NCI-H82 treated with DMSO at 0.1 percent for 48 hours (cell line): ENCODE measurements around the gene LRRC63.

Source experiments
- DNase-seq: peaks from one replicate; lab custom pipeline; 2025; ENCODE audit not compliant: unreplicated experiment; lab: John Stamatoyannopoulos, UW

LRRC63 gene

DNA sequence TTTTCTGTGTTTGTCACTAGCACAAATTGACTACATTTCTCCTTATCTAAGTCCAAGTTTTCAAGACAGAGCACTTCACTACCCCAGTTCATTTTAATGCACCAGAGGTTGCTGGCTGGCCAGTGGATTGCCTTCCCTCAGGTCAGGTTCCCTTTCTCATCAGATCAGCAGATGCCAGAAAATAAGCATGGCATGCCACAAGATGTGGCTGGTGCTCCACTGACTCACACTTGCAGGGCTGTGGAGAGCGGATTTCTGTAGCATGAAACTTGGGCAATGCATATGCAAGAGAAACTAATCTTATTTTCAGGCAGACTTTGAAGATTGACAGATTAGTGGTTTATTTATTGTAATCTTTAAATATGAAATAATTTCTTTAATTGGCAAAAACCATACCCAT lies 95.8 kb downstream of the LRRC63 start:
- no peak for DNase-seq

DNA sequence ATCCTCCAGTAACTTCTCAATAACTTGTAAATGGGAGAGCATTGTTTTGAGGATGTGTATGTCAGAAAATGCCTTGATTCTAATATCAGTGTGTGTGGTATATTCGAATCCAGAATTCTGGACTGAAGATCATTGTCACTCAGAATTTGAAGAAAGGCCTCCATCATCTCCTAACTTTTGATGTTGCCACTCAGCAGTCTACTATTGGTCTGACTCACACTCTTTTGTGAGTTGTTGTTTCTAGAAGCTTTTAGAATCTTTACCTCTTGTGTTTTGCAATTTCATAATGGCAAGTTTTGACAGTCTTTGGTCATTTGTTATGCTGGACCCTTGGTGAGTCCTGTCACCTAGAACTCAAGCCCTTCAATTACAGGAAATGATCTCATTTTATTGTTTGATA lies 98.3 kb downstream of the LRRC63 start:
- no peak for DNase-seq

DNA sequence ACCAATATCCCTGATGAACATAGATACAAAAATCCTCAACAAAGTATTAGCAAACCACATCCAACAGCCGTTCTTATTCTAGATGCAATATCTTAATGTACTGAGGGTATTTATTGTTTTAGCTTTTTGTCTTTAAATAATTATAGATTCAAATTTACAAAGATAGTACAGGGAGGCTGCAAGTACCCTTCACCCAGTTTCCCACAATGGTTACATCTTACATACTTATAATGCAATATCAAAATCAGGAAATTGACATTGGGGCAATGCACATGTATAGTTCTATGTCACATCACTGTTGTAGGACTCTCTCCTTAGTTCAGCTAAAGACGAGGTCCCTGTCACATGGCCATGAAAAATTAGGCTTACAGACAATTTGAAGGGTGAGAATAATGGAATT lies 99.5 kb downstream of the LRRC63 start:
- no peak for DNase-seq

DNA sequence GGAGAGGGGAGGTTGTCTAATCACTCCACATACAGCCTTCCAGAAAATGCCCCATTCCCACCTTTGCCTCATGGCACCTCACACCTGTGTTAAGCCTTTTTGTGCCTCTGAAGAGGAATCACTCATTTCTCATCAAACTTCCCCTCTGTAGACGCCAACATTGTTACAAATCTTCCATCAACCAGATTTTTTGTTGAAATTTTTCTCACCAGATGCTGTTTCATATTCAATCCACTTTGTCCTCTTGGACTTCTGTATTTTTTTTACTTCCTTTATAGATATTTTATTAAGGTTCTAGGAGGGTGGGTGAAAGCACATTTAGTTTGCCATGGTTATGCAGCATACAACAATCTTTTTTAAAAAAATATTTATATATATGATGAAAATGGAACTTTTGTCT lies 101.3 kb downstream of the LRRC63 start:
- DNase-seq = no peak

DNA sequence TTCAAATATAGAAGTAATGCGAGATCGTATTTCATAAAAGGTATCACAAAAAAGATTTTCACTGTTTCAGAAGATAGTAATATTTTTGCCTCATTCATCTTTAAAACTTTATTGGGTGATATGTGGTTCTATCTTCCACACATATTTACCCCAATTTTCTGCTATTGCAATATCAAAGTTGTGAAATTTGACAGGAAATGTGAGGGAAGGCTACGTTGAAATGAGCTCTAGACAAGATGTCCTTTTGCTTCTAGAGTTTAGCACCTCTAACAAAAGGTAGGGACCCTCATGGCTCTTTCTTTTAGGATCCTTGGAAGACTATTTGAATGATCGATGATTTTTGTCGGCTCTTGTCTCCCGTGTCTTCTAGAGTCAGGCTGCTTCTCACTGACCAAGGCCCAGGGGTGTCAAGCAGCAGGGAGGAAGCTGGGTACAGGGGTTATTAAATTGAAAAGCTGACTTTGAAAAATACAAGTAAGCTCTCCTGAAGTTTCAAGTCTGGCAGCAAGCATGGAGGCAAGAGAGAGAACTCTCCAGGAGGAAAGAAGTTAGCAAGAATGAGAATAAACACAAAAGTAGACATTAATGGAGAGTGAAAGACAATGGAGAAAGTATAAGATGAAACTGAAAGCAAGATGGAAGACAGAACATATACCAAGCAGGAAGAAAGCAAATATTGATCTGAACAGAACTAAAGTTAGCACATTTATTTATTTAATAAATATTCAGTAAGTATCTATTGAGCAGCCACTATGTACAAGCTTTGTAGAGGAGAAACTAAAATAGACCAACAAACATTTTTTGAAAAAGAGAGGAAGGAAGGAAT lies 101.9 kb downstream of the LRRC63 start:
- no peak for DNase-seq

DNA sequence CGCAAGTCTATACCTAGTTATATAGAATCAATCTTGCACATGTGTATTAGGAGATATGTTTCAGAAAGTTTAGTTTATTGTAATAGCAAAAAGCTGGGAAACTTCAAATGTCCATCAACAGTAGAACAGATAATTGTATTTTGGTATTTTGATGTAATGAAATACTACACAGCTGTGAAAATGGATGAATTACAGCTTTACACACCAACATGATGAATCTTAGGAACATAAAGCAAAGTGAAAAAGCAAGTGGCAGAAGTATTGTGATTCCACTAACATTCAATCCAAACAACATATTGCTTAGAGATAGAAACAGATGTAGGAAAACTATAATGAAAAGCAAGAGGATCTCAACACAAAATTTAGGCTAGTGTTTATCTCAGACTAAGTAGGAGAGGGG lies 102.9 kb downstream of the LRRC63 start:
- no peak for DNase-seq

DNA sequence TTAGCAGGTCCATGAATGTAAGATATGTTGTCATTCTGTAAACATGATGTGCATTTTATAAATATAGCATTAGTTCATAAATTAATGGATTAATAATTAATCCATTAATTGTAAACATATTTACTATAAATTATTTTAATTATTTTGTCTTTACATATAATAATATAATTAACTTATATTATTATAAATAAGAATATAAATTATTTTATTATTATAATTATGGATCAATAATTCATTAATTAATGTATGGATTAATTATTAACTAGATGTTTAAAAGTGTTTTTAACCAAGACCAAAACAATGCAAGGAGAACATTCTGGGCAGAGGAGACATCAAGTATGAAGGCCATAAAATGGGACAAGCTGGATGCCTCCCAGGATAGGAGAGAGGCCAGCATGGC lies 103.3 kb downstream of the LRRC63 start:
- DNase-seq = no peak

DNA sequence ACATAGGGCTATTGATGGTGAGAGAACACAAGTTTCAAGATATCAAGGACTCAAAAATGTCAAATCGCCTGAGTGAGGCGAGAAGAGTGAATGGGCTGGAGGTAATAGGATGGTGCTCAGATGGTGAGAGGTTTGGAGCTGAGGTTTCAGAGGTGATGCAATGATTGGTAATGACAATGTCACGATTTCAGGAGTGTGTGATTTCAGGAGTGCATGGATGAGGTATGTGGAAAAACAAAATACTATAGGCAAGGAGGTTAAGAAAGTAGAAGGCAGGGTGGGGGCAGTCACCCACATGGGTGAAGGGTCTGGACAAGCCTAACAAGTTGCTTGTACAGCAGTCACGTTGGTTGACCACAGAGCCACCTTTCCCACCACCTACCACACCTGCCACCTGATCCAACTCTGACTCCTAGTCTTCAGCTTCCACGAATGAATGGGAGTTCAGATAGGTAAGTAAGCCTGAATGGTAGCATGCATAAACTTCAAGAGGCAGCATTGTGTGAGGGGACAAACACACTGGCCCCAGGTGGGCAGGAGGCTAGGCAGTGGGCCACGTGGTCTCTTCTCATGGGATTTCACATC lies 103.9 kb downstream of the LRRC63 start:
- no peak for DNase-seq

DNA sequence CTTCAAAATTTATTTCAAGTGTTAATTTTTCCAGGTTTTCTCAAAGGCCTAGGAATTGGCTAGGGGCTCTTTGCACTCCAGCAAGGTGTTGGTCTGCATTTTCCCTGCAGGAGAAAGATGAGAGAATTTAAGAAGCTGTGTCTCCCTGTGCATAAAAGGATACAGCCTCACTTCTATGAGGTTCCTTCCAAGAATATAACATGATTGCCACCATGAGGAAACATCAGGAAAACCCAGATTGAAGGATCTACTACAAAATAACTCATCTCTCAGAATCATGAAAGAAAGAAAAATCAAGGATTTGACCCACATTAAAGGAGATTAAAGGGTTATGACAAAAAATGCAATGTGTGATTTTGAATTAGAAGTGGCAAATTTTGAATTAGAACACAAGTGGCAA lies 105.4 kb downstream of the LRRC63 start:
- DNase-seq = no peak

DNA sequence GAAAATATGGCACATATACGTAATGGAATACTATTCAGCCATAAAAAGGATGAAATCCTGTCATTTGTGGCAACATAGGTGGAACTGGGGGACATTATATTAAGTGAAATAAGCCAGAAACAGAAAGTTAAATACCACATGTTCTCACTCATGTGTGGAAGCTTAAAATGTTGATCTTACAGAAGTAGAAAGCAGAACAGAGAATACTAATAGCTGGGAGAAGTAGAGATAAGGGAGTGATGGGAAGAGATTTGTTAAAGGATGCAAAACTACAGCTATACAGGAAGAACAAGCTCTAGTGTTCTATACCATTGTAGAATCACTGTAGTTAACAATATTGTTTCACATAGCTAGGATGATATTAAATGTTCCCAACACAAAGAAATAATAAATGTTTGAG lies 107.3 kb downstream of the LRRC63 start:
- DNase-seq = no peak

DNA sequence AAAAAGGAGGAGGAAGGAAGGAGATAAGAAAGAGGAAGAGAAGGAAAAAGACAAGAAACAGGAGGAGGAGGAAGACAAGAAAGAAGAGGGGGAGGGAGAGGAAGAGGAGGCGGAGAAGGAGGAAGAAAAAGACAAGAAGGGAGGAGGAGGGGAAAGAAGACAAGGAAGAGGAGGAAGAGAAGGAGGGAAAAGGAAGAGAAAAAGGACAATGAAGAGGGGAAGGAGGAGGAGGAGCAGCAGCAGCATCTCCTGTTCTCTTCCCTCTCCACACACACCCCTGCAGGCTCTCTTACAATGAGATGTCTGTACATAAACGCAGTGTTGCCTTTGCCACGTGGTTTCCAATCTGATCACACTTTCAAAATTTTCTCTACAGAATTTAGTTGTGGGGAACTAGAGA lies 108.7 kb downstream of the LRRC63 start:
- DNase-seq = no peak

DNA sequence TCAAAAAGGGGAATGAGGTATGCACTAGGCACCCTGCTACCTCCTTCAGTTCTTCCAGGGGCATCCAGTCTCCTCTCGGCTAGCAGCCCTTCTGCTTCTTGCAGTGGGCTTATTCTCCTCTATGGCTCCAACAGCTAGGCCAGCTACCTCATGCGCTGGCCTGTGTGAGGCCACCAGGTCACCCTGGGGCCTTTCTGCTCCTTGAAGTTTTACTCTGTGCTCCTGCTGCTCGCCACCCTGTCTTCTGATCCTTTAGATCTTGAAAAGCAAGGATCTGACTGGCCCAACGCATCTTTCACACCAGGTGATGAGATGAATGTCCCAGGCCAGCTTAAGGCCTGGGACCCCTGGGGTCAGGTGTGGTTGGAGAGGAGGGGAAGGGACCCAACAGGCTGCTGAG lies 109.1 kb downstream of the LRRC63 start:
- DNase-seq = no peak

DNA sequence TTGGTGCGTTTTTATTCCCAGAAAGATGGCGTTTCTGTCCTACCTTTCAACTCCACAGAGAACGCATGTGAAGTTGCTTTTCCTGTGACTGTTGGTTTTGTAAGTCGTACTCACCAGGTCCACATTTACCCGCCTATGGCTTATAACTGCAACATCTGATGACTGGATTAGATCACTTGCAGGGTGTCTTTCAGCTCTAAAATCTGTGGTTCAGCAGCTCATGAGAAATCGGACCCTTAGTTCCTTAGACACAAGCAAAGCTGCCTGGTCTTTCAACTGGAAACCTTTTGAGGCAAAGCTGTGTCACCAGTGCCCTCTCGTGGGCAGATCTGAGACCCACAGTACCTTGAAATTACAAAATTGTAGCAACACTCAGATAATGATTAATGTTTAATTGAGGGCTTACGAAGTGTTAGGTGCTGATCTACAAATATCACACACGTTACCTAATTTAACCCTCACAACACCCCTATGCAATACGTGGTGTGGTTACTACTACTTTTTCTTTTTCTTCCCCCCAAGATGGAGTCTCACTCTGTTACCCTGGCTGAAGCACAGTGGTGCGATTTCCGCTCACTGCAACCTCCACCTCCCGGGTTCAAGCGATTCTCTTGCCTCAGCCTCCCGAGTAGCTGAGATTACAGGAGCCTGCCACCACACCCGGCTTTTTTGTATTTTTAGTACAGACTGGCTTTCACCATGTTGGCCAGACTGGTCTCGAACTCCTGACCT lies 109.9 kb downstream of the LRRC63 start:
- DNase-seq = peak; percentile 39

DNA sequence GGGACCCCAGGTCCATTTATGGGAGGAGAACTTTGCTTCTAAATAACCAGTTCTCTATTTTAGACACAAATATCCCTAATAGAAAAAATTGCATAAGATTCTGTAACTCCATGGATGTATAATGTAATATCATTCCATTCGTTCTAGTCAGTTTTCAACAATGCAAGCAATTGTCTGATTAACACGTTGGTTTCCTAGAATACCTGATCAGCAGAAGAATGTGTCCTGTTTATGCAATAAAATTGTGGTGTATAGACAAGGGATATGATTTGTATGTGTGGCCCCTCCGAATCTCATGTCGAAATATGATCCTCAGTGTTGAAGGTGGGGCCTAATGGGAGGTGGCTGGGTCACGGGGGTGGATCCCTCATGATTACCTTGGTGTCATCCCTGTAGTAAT lies 113.2 kb downstream of the LRRC63 start:
- no peak for DNase-seq
